OCI-M2 (cell line): ENCODE data around the gene L3MBTL4.
"Not testable (repeated sequence)": the region's sequence is repeated elsewhere in the genome, so short reads cannot be mapped to it uniquely, and the experiment has no call there.

Experiments used
- DNase-seq: peaks from one replicate; lab custom pipeline; 2025; ENCODE audit not compliant: unreplicated experiment; lab: John Stamatoyannopoulos, UW

Gene L3MBTL4

DNA sequence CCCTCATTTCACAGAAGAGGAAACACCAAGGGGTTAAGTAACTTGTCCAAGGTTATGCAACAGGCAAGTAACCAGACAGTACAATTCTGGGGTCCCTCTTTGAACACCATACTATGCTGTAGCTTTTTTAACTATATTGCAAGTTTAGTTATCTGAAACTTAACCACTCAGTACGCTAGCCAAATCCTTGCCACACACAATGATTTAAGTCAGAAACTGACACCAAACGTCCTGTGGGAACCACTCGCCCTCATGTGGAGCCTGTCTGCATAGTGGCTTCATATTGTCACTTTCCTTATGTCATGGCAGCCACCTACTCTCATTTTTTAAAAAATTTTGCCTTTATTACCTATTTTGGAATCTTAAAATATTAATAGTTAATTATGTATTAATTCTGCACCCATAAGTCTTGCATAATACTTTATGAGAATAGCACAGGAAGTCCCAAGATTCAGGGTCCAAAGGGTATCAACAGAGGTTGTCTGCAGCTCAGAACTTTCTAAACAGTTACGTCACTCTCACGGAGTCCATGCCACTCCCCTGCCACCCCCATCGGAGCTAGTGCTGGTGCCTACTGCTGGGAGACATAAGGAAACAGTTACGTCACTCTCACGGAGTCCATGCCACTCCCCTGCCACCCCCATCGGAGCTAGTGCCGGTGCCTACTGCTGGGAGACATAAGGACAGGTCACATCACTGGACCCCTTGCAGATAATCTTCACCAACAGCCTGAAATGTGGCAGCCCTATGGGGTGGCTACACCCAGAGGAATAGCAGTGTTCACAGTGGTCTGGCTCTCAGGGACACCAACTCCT is 99.0 kb downstream of the L3MBTL4 start:
- DNase-seq = no peak

DNA sequence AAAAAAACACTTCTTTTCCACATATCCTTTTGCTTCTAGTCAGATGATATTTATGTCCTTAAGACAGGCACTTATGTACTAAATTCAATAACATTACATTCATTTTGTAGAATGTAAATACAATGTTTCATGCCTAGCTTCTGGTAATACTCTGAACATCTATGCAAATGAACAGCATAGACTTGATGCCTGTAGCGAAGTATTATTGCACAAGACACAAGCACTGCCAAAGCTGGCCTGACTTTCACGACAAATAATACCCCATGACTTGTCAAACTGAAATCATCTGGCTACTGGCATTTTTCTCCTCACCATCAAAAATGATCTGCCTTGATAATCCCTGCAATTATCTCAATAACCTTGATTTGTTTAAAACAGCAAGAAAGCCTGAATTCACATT is 101.3 kb downstream of the L3MBTL4 start:
- no peak for DNase-seq

DNA sequence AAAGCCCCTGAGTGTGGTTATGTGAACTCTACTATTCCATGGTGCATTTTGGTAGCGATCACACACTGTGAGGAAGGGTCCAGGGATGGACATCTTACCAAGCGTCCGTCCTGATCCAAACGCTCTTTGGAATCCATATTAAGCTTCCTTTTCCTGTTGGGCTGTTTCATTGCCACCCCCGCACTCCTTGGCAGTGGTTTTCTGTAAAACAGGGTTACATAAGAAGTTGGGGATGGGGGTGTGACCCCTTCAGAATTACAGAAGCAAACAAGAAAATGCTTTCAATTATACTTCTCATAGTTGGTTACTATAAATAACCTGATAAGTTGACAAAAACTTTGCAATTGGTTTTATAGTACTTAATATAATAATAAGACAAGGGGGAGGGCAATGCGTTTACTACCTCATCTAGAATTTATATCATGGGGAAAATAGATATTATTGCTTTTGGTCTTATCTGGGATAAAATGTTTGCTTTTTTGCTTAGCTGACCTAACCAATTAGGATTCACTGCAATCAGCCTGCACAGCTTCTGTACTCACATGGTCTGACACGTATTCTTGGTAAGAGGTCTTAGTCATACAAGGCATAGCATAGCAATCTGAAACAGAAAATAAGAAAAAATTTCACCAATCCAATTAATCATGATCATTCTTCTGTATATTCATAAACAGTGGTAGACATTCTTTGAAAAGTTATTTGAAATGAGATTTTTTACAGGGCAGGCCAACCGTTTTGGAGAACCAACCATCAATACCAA is 103.1 kb downstream of the L3MBTL4 start:
- no peak for DNase-seq

DNA sequence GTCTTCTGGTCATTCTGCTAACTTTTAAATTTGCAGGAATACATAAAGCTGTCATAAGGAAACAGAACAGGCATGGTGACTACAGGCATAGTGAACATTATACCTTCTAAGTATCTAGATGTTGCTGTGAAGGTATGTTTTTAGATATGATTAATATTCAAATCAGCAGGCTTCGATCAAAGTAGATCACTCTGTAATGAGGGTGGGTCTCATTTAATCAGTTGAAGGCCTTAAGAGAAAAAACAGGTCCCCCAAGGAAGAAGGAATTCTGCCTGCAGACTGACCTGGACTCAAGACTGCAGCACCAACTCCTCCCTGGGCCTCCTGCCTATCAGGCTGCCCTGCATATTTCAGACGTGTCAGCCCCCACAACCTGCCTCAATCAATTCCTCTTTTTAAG is 104.0 kb downstream of the L3MBTL4 start:
- no peak for DNase-seq

DNA sequence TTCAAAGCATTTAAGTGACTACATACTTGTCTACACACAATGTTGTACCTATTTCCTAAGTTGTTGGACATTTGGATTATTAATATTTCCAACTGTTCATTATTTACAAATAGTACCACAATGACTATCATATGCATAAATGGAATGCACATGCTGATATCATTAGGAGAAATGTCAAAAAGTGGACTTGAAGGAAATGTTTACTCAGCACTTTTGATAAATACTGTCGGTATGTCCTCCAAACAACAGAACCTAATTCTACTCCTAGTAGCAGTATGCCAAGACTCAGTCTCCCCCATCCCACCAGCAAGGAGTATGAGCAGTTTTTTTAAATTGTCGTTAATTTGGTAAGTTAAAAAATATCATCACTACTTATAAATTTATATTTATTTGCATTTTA is 116.8 kb downstream of the L3MBTL4 start:
- DNase-seq = no peak

DNA sequence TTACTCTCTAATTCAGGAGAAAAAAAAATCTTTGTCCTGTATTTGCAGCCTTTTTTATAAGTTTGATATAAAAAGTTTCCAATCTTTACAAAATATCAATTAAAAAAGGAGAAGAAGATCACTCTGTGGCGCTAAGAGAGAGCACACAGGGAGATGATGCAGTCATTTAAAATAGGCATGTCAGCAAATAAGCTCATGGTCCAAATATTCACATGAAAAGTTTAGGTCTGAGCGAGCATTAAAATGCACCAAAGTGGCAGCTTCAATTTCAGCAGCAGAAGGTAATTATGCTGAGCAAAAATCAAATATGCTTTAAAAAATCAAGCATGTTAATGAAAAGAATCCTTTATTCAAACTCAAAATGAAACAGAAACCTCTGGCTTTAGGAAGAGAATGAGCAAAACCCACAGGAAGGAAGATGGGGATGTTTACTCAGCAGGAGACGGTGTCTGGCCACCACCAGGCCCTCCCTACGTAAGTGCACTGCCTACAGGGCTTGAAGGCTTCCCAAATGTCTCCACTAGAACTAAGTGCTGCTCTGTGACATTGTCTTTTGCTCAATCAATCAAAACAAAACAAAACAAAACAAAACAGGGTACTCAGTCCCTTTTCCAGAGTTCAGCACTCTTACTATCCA is 120.4 kb downstream of the L3MBTL4 start:
- DNase-seq = no peak

DNA sequence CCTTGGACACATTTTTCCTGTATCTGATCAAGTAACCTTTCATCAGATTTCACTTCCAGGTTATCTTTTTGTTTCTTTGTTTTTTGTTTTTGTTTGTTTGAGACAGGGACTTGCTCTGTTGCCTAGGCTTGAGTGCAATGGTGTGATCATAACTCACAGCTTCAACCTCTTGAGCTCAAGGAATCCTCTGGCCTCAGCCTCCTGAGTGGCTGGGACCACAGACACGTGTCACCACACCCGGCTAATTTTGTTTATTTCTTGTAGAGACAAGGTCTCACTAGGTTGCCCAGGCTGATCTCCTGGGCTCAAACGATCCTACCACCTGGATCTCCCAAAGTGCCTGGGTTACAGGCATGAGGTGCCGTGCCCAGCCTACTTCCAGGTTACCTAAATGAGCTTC is 124.9 kb downstream of the L3MBTL4 start:
- no peak for DNase-seq

DNA sequence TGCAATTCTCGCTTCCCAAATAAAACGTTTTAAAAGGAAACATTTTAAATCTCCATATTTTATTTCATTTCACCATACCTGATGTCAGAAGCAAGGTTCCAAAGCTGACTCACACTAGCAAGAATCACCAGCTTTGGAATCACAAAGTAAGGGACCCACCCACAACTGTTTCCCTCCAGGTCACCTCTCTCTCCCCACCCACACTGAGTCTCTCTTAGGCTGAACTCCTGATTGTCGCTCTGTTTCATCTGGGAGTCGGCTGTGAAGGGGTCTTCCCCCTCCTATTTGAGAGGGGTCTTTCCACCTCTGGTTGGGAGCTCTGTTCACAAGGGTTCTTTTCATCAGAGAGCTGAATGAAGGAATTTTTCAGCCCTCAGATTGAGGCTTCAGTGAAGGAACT is 128.1 kb downstream of the L3MBTL4 start:
- DNase-seq = no peak

DNA sequence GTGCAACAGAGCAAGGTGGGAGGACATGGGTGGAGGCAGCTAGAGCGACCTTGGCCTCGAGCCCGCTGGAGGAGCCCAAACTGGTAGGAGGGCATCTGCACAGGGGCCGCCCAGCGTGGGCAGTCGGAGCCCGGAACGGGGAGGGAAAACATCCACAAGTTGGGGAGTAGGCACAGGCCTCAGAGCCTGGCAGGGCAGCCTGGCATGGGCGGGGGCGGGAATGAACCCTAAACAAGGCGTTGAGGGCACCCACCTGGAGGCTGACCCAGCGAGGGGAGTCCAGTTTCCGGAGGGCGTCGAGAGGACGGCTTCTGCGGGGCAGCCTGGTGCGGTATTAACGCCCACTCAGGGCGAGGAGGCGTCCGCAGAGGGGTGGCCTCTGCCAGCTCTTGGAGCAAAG is 129.9 kb downstream of the L3MBTL4 start:
- DNase-seq = no peak

DNA sequence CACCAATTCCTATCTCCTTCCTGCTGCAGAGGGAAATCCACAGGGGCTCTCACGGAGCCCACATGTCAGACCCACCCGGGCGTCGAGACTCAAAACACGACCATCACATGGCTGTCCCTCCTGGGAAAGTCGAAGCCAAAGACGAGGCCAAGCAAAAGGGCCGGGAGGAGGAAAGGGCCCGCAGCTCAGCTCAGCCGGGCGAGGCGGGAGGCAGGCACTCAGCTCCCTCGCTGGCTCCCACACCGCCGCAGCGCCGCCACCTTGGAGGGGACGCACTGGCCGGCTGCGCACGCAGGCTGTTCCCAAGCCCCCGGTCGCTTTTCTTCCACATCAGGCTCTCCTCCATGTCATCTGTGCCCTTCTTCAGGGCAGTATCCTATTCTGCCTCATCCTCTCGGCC is 130.4 kb downstream of the L3MBTL4 start:
- no peak for DNase-seq

DNA sequence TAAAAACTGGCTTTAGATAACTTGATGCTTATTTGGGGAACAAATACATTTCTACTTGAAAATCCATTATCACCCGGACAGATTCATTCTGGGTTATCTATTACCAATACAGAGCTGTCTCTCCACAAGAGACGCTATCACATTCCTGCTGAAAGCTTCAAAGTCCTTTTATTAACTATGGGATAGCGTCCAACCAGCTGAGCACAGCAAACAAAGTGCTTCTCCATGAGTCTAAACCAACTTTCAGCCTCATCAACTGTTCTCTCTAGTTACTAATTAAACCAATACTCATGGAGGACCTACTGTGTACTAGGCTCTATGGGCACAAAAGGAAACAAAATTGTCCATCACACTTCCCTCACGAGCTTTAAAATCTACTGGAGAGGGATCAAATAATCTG is 132.8 kb downstream of the L3MBTL4 start:
- DNase-seq = no peak

DNA sequence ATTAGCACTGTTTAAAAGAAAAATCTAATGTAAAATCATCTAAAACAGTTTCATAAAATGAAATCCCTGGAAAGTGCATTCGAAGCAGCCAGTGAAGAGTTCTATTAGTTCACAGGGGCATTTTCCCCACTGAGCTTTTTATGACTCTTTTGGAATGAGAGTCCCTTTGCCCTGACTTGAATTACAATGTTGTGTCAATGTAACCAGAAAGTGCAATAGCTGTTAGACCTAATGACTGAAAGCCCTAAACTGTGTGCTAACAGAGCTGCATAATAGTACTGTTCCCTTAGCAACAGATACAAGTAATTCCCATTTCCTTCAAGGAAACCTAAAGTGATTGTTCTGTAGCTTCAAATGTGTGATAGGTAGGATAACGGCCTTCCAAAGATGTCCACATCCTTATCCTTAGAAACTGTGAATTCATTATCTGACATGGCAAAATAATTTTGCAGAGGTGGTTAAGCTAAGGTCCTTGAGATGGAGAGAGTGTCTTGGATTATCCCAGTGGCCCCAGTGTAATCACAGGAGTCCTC is 134.4 kb downstream of the L3MBTL4 start:
- DNase-seq = no peak

DNA sequence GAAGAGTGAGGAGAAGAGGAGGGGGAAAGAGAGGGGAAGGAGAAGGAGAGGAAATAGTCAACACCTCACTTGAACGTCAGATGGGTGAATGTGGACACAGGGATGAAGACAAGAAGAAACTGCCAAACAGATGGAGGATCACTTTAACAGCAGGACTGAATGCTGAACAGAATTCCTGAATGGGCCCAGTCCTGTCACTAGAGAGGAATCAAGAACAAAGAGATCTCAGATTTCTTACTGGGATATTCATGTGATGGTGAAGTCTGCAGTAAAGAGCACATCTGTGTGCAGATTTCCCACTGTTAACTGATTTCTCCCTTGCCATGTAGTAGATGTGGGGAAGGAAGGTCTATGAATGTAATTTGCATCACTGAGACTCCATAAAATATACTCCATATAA is 135.4 kb downstream of the L3MBTL4 start:
- DNase-seq = no peak

DNA sequence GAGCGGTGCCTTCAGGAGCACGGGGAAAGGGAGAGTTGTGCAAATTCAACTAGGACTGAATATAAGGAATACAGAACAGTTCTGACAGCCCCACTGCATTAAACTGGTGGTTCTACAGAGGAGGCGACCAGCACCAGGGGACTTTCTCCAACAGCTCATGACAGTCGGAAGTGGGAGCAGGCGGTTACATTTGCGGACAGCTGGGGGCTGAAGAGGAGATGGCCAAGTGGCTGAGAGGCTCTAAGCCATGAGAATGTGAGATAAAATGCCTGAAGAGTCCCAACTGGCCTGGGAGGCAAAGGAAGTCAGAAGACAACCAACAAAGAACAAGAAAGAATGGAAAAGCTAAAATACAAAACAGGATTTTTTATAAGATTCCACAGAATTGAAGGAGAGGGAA is 141.3 kb downstream of the L3MBTL4 start:
- no peak for DNase-seq

DNA sequence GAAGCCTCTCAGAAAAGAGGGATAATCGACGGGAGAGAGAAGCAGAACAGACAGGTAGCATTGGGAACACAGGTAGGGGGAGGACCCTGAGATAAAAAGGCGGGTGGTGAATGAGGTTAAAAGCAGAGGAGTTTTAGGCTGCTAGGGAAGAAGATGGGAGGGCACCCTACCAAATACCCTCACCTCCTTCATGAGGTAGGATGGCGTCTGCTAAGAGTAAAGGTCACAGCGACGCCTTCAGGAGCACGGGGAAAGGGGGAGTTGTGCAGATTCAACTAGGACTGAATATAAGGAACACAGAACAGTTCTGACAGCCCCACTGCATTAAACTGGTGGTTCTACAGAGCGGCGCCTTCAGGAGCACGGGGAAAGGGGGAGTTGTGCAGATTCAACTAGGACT is 142.6 kb downstream of the L3MBTL4 start:
- not testable (repeated sequence) for DNase-seq

DNA sequence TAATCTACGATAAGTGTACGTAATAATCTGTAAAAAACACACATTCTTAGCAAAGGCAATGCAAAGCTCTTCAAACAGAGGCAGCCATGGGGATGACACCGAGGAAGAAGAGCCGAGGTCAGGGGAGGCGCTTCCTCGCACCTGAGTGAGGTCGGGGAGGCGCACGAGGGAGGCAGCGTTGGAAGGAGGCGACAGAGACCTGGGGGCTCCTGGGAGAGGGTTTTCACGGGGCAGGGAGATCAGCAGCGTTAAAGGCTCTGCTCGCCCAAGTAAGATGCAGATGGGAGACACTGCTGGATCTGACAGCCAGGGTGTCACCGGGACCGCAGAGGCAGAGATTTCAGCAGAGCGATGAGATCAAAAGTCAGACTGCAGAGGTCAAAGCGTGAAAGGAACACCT is 143.1 kb downstream of the L3MBTL4 start:
- no peak for DNase-seq

DNA sequence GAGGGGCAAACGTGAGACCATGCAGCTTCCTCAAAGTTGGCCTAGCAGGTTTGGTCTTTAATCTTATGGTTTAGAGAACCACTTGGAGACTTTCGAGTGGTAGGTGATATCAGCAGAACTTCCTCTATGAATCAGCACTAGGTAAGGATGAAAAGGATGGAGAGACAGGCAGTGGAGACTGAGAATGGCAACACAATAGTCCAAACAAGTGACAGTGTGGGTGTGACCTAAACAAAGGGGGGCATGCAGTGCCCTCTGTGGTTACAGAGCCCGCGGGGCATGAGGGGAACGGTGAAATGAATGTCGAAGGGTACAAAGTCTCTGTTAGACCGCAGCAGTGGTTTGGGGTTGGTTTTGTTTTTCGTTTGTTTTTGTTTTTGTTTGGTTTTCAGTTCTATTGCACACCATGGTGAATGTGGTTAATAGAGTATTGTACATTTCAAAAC is 143.9 kb downstream of the L3MBTL4 start:
- DNase-seq = no peak

DNA sequence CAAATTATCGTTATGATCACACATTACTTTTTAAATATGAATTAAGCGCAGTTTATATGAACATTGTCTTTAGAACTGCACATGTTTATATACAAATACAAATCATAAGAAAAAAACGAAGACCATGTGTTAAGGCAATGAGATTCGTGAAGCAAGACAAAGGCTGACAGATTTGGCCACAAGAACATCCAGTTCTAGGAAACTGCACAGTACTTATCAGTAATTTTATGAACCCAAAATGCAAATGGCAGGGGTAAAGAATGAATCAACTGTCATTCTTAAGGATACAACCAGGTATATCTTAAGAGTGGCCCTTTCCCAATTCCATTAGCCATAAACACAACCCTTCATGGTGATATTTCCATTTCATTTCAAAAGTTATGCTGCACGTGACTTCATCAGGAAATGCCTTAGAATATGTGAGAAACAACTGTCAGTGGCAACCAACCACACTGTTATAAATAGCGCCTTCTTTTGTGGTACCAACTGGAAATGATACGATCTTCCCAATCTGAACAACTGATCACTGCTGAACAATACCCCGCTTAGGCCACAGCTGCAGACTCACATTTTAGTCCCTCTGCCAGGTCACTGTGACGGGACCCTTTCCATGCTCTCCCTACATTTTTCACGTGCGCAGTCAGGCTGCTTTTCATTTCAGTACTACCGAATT is 144.9 kb downstream of the L3MBTL4 start:
- no peak for DNase-seq

DNA sequence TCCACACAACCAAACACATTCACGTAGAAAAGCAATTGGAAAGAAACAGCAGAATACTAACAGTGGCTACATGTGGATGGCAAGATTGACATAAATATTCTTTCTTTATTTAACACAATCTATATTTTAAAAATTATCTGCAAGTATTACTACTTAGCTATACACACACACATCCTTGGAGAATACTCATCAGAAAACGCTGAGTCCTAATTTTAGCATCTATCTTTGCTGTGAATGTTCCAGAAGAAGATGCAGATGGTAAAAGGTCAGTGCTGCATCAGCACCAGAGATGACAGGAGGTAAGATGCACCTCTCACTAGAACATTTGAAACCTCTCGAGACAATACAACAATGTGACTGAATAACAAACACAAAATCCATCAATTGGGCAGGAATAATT is 148.5 kb downstream of the L3MBTL4 start:
- no peak for DNase-seq

DNA sequence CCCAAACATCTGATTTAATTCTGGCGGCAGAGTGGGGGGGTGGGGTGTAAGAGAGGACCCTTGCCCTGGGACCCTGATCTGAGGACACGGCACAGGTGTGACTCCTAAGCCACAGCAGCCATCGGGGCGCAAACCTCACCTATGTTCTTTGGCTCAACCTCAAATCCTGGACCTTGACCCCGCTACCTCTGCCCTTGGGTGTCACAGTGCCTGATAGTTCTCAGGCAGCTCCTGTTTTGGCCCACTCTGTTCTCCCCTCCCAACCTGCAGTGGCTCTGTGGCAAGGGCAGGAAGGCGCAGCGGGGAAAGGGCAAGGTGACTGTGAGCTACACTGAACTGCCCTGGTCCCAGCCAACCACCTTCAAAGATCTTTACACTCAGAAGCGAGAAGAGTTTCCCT is 152.8 kb downstream of the L3MBTL4 start:
- DNase-seq = no peak

DNA sequence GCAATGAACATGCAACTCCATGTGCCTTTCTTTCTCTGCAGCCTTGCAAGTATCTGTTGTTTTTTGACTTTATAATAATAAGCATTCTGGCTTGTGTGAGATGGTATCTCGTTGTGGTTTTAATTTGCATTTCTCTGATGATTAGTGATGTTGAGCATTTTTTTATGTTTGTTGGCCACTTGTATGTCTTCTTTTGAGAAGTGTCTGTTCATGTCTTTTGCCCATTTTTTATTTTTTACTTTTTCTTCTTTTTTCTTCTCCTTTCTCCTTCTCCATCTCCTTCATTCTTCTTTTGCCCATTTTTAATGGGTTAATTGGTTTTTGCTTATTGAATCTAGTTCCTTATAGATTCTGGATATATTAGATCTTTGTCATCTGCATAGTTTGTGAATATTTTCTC is 155.4 kb downstream of the L3MBTL4 start:
- DNase-seq = not testable (repeated sequence)
